HepG2 (cell line): ENCODE results near the gene CCNB2. TPM values are rescaled to one million over a fixed set of nuclear protein-coding genes. Genes with fewer than 3 reads are reported as not detected.

ENCODE experiments used
- ATAC-seq: fragments of 200-7000 bp; cut with Tn5 transposase; 3 replicates; pipeline ENCODE4 v1.9.1; 2020; ENCODE audit warnings: mild to moderate bottlenecking, moderate library complexity
- BruUV-seq: library from RNA; stranded (reverse); fragments of 400-500 nt; replicated peaks from 2 replicates; lab custom pipeline; 2021; lab: Mats Ljungman, UMichigan
- CTCF ChIA-PET: fragments of 300-600 bp; formaldehyde crosslinking; extraction: SDS; loops from one replicate; lab custom pipeline; 2021; ENCODE audit warnings: low total read pairs, inconsistent platforms, low intra/inter-chr PET ratio; lab: Yijun Ruan, JAX
- POLR2A ChIA-PET: fragments of 350-600 bp; sonication (Branson Sonifier 250); formaldehyde crosslinking; loops from one replicate; lab custom pipeline; 2020; ENCODE audit warnings: antibody characterized with exemption, inconsistent platforms; lab: Yijun Ruan, JAX
- DNase-seq: peaks from one replicate; pipeline ENCODE4 v3.0.0-alpha.2; 2015; ENCODE audit warnings: low spot score
- FAIRE-seq: peaks from 3 replicates; lab custom pipeline; 2011; peaks lifted over from hg19 to GRCh38; lab: Jason Lieb, UNC
- H2AFZ ChIP-seq: one replicate; pipeline ENCODE4 v1.6.1; 2011; ENCODE audit warnings: low read length, inconsistent platforms
- H3K27ac ChIP-seq: fragments of 300-600 bp; 3 replicates; pipeline ENCODE4 v1.8.0; 2011; ENCODE audit warnings: mixed run types, mild to moderate bottlenecking, mixed read lengths, low read length, inconsistent platforms; ENCODE audit not compliant: insufficient read depth; ENCODE audit errors: extremely low read length
- H3K27me3 ChIP-seq, 2 experiments: fragments of 200-600 bp in 1 of 2; 2 replicates in 1 of 2; 3 replicates in 1 of 2; pipeline versions ENCODE4 v1.6.0 to v1.8.0; 2011; ENCODE audit warnings: low read length in 2 of 2, mild to moderate bottlenecking in 2 of 2, moderate library complexity in 2 of 2, inconsistent platforms in 1 of 2; ENCODE audit not compliant: insufficient read depth in 2 of 2, control insufficient read depth in 1 of 2
- H3K36me3 ChIP-seq, 2 experiments: fragments of 200-600 bp in 1 of 2; replicated peaks in 1 of 2; 2 replicates in 1 of 2; 3 replicates in 1 of 2; pipeline versions ENCODE4 v1.5.1 to v1.8.0; 2011; ENCODE audit warnings: low read length in 2 of 2, inconsistent platforms in 1 of 2; ENCODE audit not compliant: insufficient read depth in 2 of 2, control insufficient read depth in 1 of 2
- H3K4me1 ChIP-seq: 2 replicates; pipeline ENCODE4 v1.5.1; 2012; ENCODE audit warnings: low read length, inconsistent platforms; ENCODE audit not compliant: insufficient read depth
- H3K4me2 ChIP-seq: 2 replicates; pipeline ENCODE4 v1.6.0; 2011; ENCODE audit warnings: low read depth, low read length, inconsistent platforms
- H3K4me3 ChIP-seq, 3 experiments: fragments of 200-600 bp in 1 of 3; sonication (generic), shearing (Covaris generic) in 1 of 3; replicated peaks in 1 of 3; 2 replicates each; pipeline ENCODE4 v1.5.1; 2011 to 2016; ENCODE audit warnings: low read length in 3 of 3, inconsistent platforms in 2 of 3, low read depth in 2 of 3, mild to moderate bottlenecking in 2 of 3, control low read depth in 1 of 3, mixed read lengths in 1 of 3; ENCODE audit not compliant: insufficient read depth in 1 of 3
- H3K79me2 ChIP-seq: one replicate; pipeline ENCODE4 v1.6.1; 2011; ENCODE audit warnings: low read length, inconsistent platforms; ENCODE audit not compliant: insufficient read depth
- H3K9ac ChIP-seq: 2 replicates; pipeline ENCODE4 v1.6.0; 2011; ENCODE audit warnings: mild to moderate bottlenecking, low read depth, low read length, inconsistent platforms; ENCODE audit not compliant: insufficient read depth
- H3K9me3 ChIP-seq: 2 replicates; pipeline ENCODE4 v1.5.1; 2012; ENCODE audit warnings: mild to moderate bottlenecking, low read length
- H4K20me1 ChIP-seq: 2 replicates; pipeline ENCODE4 v1.6.0; 2011; ENCODE audit warnings: inconsistent platforms, mild to moderate bottlenecking, low read length, moderate library complexity; ENCODE audit not compliant: insufficient read depth
- AHDC1 ChIP-seq: sonication (generic); formaldehyde crosslinking; IDR thresholded peaks from 2 replicates; pipeline ENCODE4 v1.5.1; 2020; ENCODE audit warnings: mild to moderate bottlenecking, missing genetic modification reagents, borderline replicate concordance
- BORCS8-MEF2B ChIP-seq: sonication (generic); formaldehyde crosslinking; IDR thresholded peaks from 2 replicates; pipeline ENCODE4 v1.8.0; 2022; ENCODE audit warnings: mild to moderate bottlenecking, missing genetic modification reagents
- CAMTA2 ChIP-seq: sonication (generic); formaldehyde crosslinking; IDR thresholded peaks from 2 replicates; pipeline ENCODE4 v1.4.0; 2020; ENCODE audit warnings: mild to moderate bottlenecking, missing genetic modification reagents, borderline replicate concordance
- GABPA ChIP-seq, 2 experiments: IDR thresholded peaks; 2 replicates each; pipeline ENCODE4 v1.6.1; 2011 to 2016; ENCODE audit warnings: low read depth in 2 of 2, low read length in 1 of 2, missing biosample characterization in 1 of 2, missing genetic modification characterization in 1 of 2
- IKZF5 ChIP-seq: IDR thresholded peaks from 2 replicates; pipeline ENCODE4 v1.6.1; 2018; ENCODE audit warnings: missing genetic modification reagents, mild to moderate bottlenecking, missing compliant biosample characterization
- KDM5A ChIP-seq: fragments of 200-600 bp; sonication (generic); IDR thresholded peaks from 2 replicates; pipeline ENCODE4 v1.7.0; 2018; ENCODE audit warnings: antibody characterized with exemption, mild to moderate bottlenecking, low read length, borderline replicate concordance
- MAFK ChIP-seq, 2 experiments: IDR thresholded peaks in 1 of 2; conservative IDR thresholded peaks in 1 of 2; 2 replicates each; pipeline ENCODE4 v1.6.1; 2011; ENCODE audit warnings: improper control_type of control experiment in 2 of 2, low read length in 2 of 2
- MAZ ChIP-seq, 2 experiments: sonication (generic) in 1 of 2; formaldehyde crosslinking in 1 of 2; IDR thresholded peaks; 2 replicates each; pipeline versions ENCODE4 v1.5.0 to v1.6.1; 2012 to 2020; ENCODE audit warnings: low read depth in 2 of 2, mild to moderate bottlenecking in 2 of 2, borderline replicate concordance in 1 of 2, improper control_type of control experiment in 1 of 2, low read length in 1 of 2, missing genetic modification reagents in 1 of 2, moderate library complexity in 1 of 2
- ZBTB21 ChIP-seq: sonication (generic); formaldehyde crosslinking; IDR thresholded peaks from 2 replicates; pipeline ENCODE4 v1.4.0; 2020; ENCODE audit warnings: missing genetic modification reagents
- ZBTB7A ChIP-seq: sonication (generic); formaldehyde crosslinking; IDR thresholded peaks from 2 replicates; pipeline ENCODE4 v1.8.0; 2022; ENCODE audit warnings: mild to moderate bottlenecking, missing genetic modification reagents
- ZMAT3 ChIP-seq: sonication (generic); formaldehyde crosslinking; conservative IDR thresholded peaks from 2 replicates; pipeline ENCODE4 v1.7.0; 2021; ENCODE audit warnings: missing genetic modification reagents
- ZNF136 ChIP-seq: sonication (generic); formaldehyde crosslinking; IDR thresholded peaks from 2 replicates; pipeline ENCODE4 v1.8.1; 2022; ENCODE audit warnings: low read depth, mild to moderate bottlenecking, moderate library complexity, missing genetic modification reagents
- ZNF614 ChIP-seq: IDR thresholded peaks from 2 replicates; pipeline ENCODE4 v1.6.1; 2018; ENCODE audit warnings: missing biosample characterization, missing genetic modification reagents, inconsistent platforms, borderline replicate concordance
- ZNF672 ChIP-seq: sonication (generic); formaldehyde crosslinking; IDR thresholded peaks from 2 replicates; pipeline ENCODE4 v1.8.1; 2022; ENCODE audit warnings: missing genetic modification reagents
- ZNF704 ChIP-seq: sonication (generic); formaldehyde crosslinking; IDR thresholded peaks from 2 replicates; pipeline ENCODE4 v1.8.1; 2023; ENCODE audit warnings: mild to moderate bottlenecking, inconsistent platforms, moderate library complexity, missing genetic modification reagents, borderline replicate concordance
- ZNF83 ChIP-seq: sonication (generic); formaldehyde crosslinking; IDR thresholded peaks from 2 replicates; pipeline ENCODE4 v1.4.0; 2020; ENCODE audit warnings: missing genetic modification reagents, mild to moderate bottlenecking, borderline replicate concordance
- ZSCAN30 ChIP-seq: sonication (generic); formaldehyde crosslinking; IDR thresholded peaks from 2 replicates; pipeline ENCODE4 v1.5.0; 2020; ENCODE audit warnings: mild to moderate bottlenecking, missing genetic modification reagents
- WGBS: methylation state at CpG from one replicate; pipeline ENCODE4 v1.1.6; 2017; ENCODE audit warnings: low lambda C conversion rate; 5-methylcytosine and 5-hydroxymethylcytosine counted together
- in situ Hi-C: cut with HindIII; loops from 2 replicates; pipeline ENCODE4 v1.10.0; 2017; ENCODE audit warnings: low pct_unique_long_range_greater_than_20kb; ENCODE audit not compliant: extremely low pct_ligation_motif_present
- intact Hi-C: fragments of 100-400 bp; cut with micrococcal nuclease; formaldehyde crosslinking; loops from one replicate; pipeline ENCODE4 v1.10.0; 2022; ENCODE audit not compliant: unreplicated experiment
- polyA plus RNA-seq, 8 experiments: library from polyadenylated mRNA; depleted of rRNA in 3 of 8; stranded (reverse) in 7 of 8; unstranded in 1 of 8; fragments of >200 nt; fragmentation: Illumina TruSeq in 4 of 8; extraction: Trizol in 4 of 8; gene quantifications; 2 replicates each; pipeline versions ENCODE4 v1.2.1 to v1.2.3, GENCODE V29; 2011 to 2016; ENCODE audit warnings: low read depth in 4 of 8, missing spikeins in 1 of 8, mixed read lengths in 1 of 8; ENCODE audit not compliant: insufficient read depth in 1 of 8
- total RNA-seq, 5 experiments: library from RNA; depleted of rRNA; stranded (reverse); fragments of >200 nt; fragmentation: Illumina TruSeq; extraction: Trizol; gene quantifications; 2 replicates each; pipeline ENCODE4 v1.2.3, GENCODE V29; 2016; ENCODE audit warnings: low read depth in 1 of 5

CCNB2 gene
- total and polyA plus RNA-seq, 2 of the 13 experiments (the other 11 are each of a cell fraction or from before 2014, with no cell fraction given) = 43.5 to 80.9 TPM

GRCh38 chr15:59115047-59115446 lies 10.1 kb downstream of the CCNB2 start:
- BruUV-seq = no TSS peak
- Histone ChIP-seq H3K27me3 (no peaks in the 10 kb centered on the region), H3K9me3 (no peaks in the 10 kb centered on the region), H3K4me3 (no peak overlapping the region), H3K79me2 (peaks cover 7% of the 10 kb centered on the region), H3K4me1 (no peaks in the 10 kb centered on the region), H3K36me3 (peaks cover 21 to 77% of the 10 kb centered on the region in 2 experiments), H3K4me2 (no peak overlapping the region), H2AFZ (no peak overlapping the region), H3K27ac (no peak overlapping the region), H3K9ac (no peak overlapping the region), H4K20me1 (no peaks in the 10 kb centered on the region)
- DNase-seq (no peak), ATAC-seq (no peak), FAIRE-seq (no peak)
- ChIA-PET CTCF (no interaction called here), POLR2A (no interaction called here)
- WGBS = 95% methylated on average over 2 of the region's 2 CpGs
- intact Hi-C loops = no loop called here
- in situ Hi-C loops = no loop called here
- no peak for TF ChIP-seq ZMAT3
- TF ChIP-seq ZBTB7A (CRISPR knock-in tag) = no peak
- no peak for TF ChIP-seq AHDC1 (CRISPR knock-in tag)
- TF ChIP-seq ZSCAN30 (CRISPR knock-in tag) = no peak
- TF ChIP-seq ZNF704 (CRISPR knock-in tag) = no peak
- TF ChIP-seq GABPA (IDR thresholded peaks at IDR 0.05; ENCODE audit: low read depth, low read length) = no peak
- no peak for TF ChIP-seq GABPA (CRISPR knock-in tag; IDR thresholded peaks at IDR 0.05; ENCODE audit: low read depth)
- no peak for TF ChIP-seq CAMTA2 (CRISPR knock-in tag)
- TF ChIP-seq MAZ (IDR thresholded peaks at IDR 0.05; ENCODE audit: borderline replicate concordance, low read depth, low read length) = no peak
- no peak for TF ChIP-seq MAZ (CRISPR knock-in tag; IDR thresholded peaks at IDR 0.05; ENCODE audit: low read depth)
- TF ChIP-seq MAFK (conservative IDR thresholded peaks at IDR 0.05 in 1 of 2, IDR thresholded peaks at IDR 0.05 in 1 of 2; ENCODE audit: low read length in 2 of 2) = no peak
- no peak for TF ChIP-seq ZBTB21 (CRISPR knock-in tag)
- no peak for TF ChIP-seq BORCS8-MEF2B
- TF ChIP-seq KDM5A = no peak
- TF ChIP-seq ZNF614 = no peak
- TF ChIP-seq ZNF672 (CRISPR knock-in tag) = no peak
- no peak for TF ChIP-seq IKZF5
- no peak for TF ChIP-seq ZNF83 (CRISPR knock-in tag)
- no peak for TF ChIP-seq ZNF136
